HG02973 (cell line): ENCODE results near the gene RORC.
"Not testable (repeated sequence)": the region's sequence is repeated elsewhere in the genome, so short reads cannot be mapped to it uniquely, and the experiment has no call there.

ENCODE experiments used
- ATAC-seq: cut with Tn5 transposase; IDR thresholded peaks from one replicate; pipeline ENCODE4 v1.9.1; 2021; ENCODE audit warnings: moderate library complexity; ENCODE audit not compliant: unreplicated experiment

RORC gene

GRCh38 chr1:151807131-151807530 lies 24.5 kb downstream of the RORC start:
- ATAC-seq, result no peak

GRCh38 chr1:151806170-151806569 lies 25.4 kb downstream of the RORC start:
- no peak for ATAC-seq

- no peak for ATAC-seq
These were observed 26.4 kb downstream of the RORC start, which contains the start of gene LINGO4 for GRCh38 chr1:151805066-151805820. Gene LINGO4, minus strand, starts transcription at chr1:151805419. Its CDS starts 2,715 bp downstream, at chr1:151802704.

GRCh38 chr1:151803915-151804314 lies 27.7 kb downstream of the RORC start:
- no peak for ATAC-seq

- no peak for ATAC-seq
These were observed 28.4 kb downstream of the RORC start for GRCh38 chr1:151803164-151803563.

- no peak for ATAC-seq
These were observed 29.2 kb downstream of the RORC start for GRCh38 chr1:151802372-151802771.

GRCh38 chr1:151801846-151802245 lies 29.8 kb downstream of the RORC start:
- ATAC-seq, result no peak

- no peak for ATAC-seq
These were observed 30.2 kb downstream of the RORC start for GRCh38 chr1:151801310-151801820.

- no peak for ATAC-seq
These were observed 30.8 kb downstream of the RORC start for GRCh38 chr1:151800830-151801229.

- no peak for ATAC-seq
These were observed 32.2 kb downstream of the RORC start for GRCh38 chr1:151799179-151800022.

GRCh38 chr1:151798571-151798970 lies 33.0 kb downstream of the RORC start:
- ATAC-seq, result no peak

GRCh38 chr1:151790940-151791651 lies 40.5 kb downstream of the RORC start:
- peak; percentile 1 for ATAC-seq

GRCh38 chr1:151790071-151790939 lies 41.3 kb downstream of the RORC start, which contains the start of gene TDRKH:
Gene TDRKH, minus strand, starts transcription at chr1:151790500. Its CDS starts 7,478 bp downstream, at chr1:151783022.
- peak; percentile 95 for ATAC-seq

GRCh38 chr1:151787689-151788088 lies 43.9 kb downstream of the RORC start:
- ATAC-seq, result no peak

- ATAC-seq, result no peak
These were observed 47.8 kb downstream of the RORC start for GRCh38 chr1:151783796-151784195.

- no peak for ATAC-seq
These were observed 48.9 kb downstream of the RORC start for GRCh38 chr1:151782741-151783140.

- not testable (repeated sequence) for ATAC-seq
These were observed 49.6 kb downstream of the RORC start for GRCh38 chr1:151782026-151782425.

GRCh38 chr1:151780736-151781135 lies 50.9 kb downstream of the RORC start:
- not testable (repeated sequence) for ATAC-seq

- ATAC-seq, result no peak
These were observed 51.8 kb downstream of the RORC start for GRCh38 chr1:151779852-151780251.

GRCh38 chr1:151777317-151777716 lies 54.3 kb downstream of the RORC start:
- ATAC-seq, result no peak
